Tibial artery (tissue), 4 donors: Measurements from ENCODE around the gene TUT1.
"Not testable (repeated sequence)": the region's sequence is repeated elsewhere in the genome, so short reads cannot be mapped to it uniquely, and the experiment has no call there.

Source experiments
- DNase-seq, 2 donors: peaks; one replicate each; pipeline ENCODE4 v3.0.0-alpha.2; 2019
- H3K27ac ChIP-seq, 2 donors: fragments of 200-600 bp; sonication (generic) in 1 of 2; 1 replicate in 1 of 2; 2 replicates in 1 of 2; pipeline ENCODE4 v1.5.1; 2018 to 2019; ENCODE audit warnings: mild to moderate bottlenecking in 1 of 2
- H3K27me3 ChIP-seq, 2 donors: fragments of 200-600 bp; sonication (generic) in 1 of 2; one replicate each; pipeline versions ENCODE4 v1.5.1 to v1.6.0; 2016 to 2019
- H3K36me3 ChIP-seq, 3 donors: fragments of 200-600 bp; sonication (generic) in 2 of 3; one replicate each; pipeline ENCODE4 v1.5.1; 2016 to 2019; ENCODE audit warnings: mild to moderate bottlenecking in 2 of 3
- H3K4me1 ChIP-seq, 4 donors: fragments of 200-600 bp; sonication (generic) in 2 of 4; 1 replicate in 3 of 4; 2 replicates in 1 of 4; pipeline ENCODE4 v1.5.1; 2016 to 2019
- H3K4me3 ChIP-seq, 2 donors: fragments of 200-600 bp; sonication (generic) in 1 of 2; 1 replicate in 1 of 2; 2 replicates in 1 of 2; pipeline ENCODE4 v1.5.1; 2018 to 2019; ENCODE audit warnings: mild to moderate bottlenecking in 2 of 2
- H3K9me3 ChIP-seq, 3 donors: fragments of 200-600 bp; sonication (generic) in 1 of 3; one replicate each; pipeline ENCODE4 v1.5.1; 2016 to 2019
- CTCF ChIP-seq, 2 experiments: fragments of 200-600 bp in 1 of 2; fragments of 450-650 bp in 1 of 2; IDR thresholded peaks; one replicate each; pipeline ENCODE4 v1.5.1; 2017 to 2019; ENCODE audit warnings: antibody characterized with exemption in 2 of 2, mild to moderate bottlenecking in 1 of 2, moderate library complexity in 1 of 2
- intact Hi-C: fragments of 100-400 bp; cut with DNase I; formaldehyde crosslinking; loops from one replicate; pipeline ENCODE4 v1.15.0; 2023; ENCODE audit warnings: low total_unique reads

Gene TUT1

GRCh38 chr11:62621027-62621566, 29.8 kb upstream of the TUT1 start:
- Histone ChIP-seq H3K4me3 (peak overlapping the region; percentile 79 to 80), H3K36me3 (peaks cover 11 to 32% (median 14%) of the 10 kb centered on the region in 3 donors), H3K4me1 (peaks cover 0 to 23% (median 15%) of the 10 kb centered on the region in 4 donors), H3K9me3 (no peaks in the 10 kb centered on the region), H3K27me3 (no peaks in the 10 kb centered on the region), H3K27ac (peak overlapping the region; percentile 83 to 87)
- no peak for TF ChIP-seq CTCF (IDR thresholded peaks at IDR 0.05)
- no peak for DNase-seq
- intact Hi-C loops, result no loop called here

GRCh38 chr11:62616957-62617356, 25.6 kb upstream of the TUT1 start:
- Histone ChIP-seq H3K36me3 (peaks cover 0 to 32% (median 7%) of the 10 kb centered on the region in 3 donors), H3K4me1 (peaks cover 0 to 34% (median 24%) of the 10 kb centered on the region in 4 donors)
- DNase-seq, H3K4me3 ChIP-seq, H3K27ac ChIP-seq, H3K27me3 ChIP-seq, H3K9me3 ChIP-seq: not testable (repeated sequence)
- intact Hi-C loops, result loop anchor here (10.0 kb wide), 1 partner anchor 88 kb away; the partner anchor contains the start of genes BSCL2 and GNG3

- no peak for TF ChIP-seq CTCF (IDR thresholded peaks at IDR 0.05)
- no peaks in the 10 kb centered on the region for H3K27me3 ChIP-seq
- H3K36me3 ChIP-seq, result peaks cover 0 to 37% (median 11%) of the 10 kb centered on the region in 3 donors
- no peak overlapping the region for H3K27ac ChIP-seq
- DNase-seq, result no peak
- H3K4me3 ChIP-seq, result no peak overlapping the region
- H3K4me1 ChIP-seq, result peaks cover 0 to 40% (median 28%) of the 10 kb centered on the region in 4 donors
- H3K9me3 ChIP-seq, result no peaks in the 10 kb centered on the region
- intact Hi-C loops, result loop anchor here (10.0 kb wide), 1 partner anchor 89 kb away; the partner anchor contains the start of genes BSCL2 and GNG3
These were observed 24.2 kb upstream of the TUT1 start for GRCh38 chr11:62615521-62615920.

GRCh38 chr11:62614275-62614674, 23.0 kb upstream of the TUT1 start:
- peaks cover 0 to 48% (median 23%) of the 10 kb centered on the region in 3 donors for H3K36me3 ChIP-seq
- no peak overlapping the region for H3K4me3 ChIP-seq
- peaks cover 0 to 33% (median 27%) of the 10 kb centered on the region in 4 donors for H3K4me1 ChIP-seq
- no peaks in the 10 kb centered on the region for H3K27me3 ChIP-seq
- DNase-seq, result no peak
- intact Hi-C loops, result loop anchor here (10.0 kb wide), 1 partner anchor 91 kb away; the partner anchor contains the start of genes BSCL2 and GNG3
- H3K9me3 ChIP-seq, result no peaks in the 10 kb centered on the region
- TF ChIP-seq CTCF (IDR thresholded peaks at IDR 0.05), result no peak
- H3K27ac ChIP-seq, result peak overlapping the region; percentile 95 to 98

- no peak for DNase-seq
- H3K4me1 ChIP-seq, result peaks cover 0 to 33% (median 27%) of the 10 kb centered on the region in 4 donors
- H3K27me3 ChIP-seq, result no peaks in the 10 kb centered on the region
- H3K4me3 ChIP-seq, result peak overlapping the region; percentile 85 to 88
- no peaks in the 10 kb centered on the region for H3K9me3 ChIP-seq
- intact Hi-C loops, result loop anchor here (10.0 kb wide), 1 partner anchor 91 kb away; the partner anchor contains the start of genes BSCL2 and GNG3
- TF ChIP-seq CTCF (IDR thresholded peaks at IDR 0.05), result no peak
- H3K27ac ChIP-seq, result peak overlapping the region; percentile 95 to 98
- peaks cover 6 to 57% (median 33%) of the 10 kb centered on the region in 3 donors for H3K36me3 ChIP-seq
These were observed 22.0 kb upstream of the TUT1 start for GRCh38 chr11:62613291-62613778.
